ENCODE data around the gene STAT3.

- TF ChIP-seq POLR2A (IDR thresholded peaks at IDR 0.05) = no peak
- no peak for TF ChIP-seq CTCF (IDR thresholded peaks at IDR 0.05)
Measured at GRCh38 chr17:42421136-42421506, 32.9 kb upstream of the STAT3 start.
